B cell (primary cell): ENCODE measurements around the gene ATG4B. TPM values are rescaled to one million over a fixed set of nuclear protein-coding genes. Genes with fewer than 3 reads are reported as not detected.

ENCODE experiments used
- ATAC-seq: fragments of 200-7000 bp; cut with Tn5 transposase; one replicate; pipeline ENCODE4 v1.10.0; 2021; ENCODE audit warnings: low read depth, mild to moderate bottlenecking, moderate number of reproducible peaks, moderate library complexity
- CTCF ChIA-PET: fragments of 350-600 bp; sonication (Branson Sonifier 250); formaldehyde crosslinking; loops from one replicate; lab custom pipeline; 2021; ENCODE audit warnings: antibody characterized with exemption, inconsistent platforms; lab: Charles Lee
- POLR2A ChIA-PET: fragments of 350-600 bp; sonication (Branson Sonifier 250); formaldehyde crosslinking; loops from one replicate; lab custom pipeline; 2021; ENCODE audit warnings: antibody characterized with exemption; lab: Charles Lee
- DNase-seq: peaks from one replicate; pipeline ENCODE4 v3.0.0; 2013
- H2AFZ ChIP-seq: 2 replicates; pipeline ENCODE4 v1.6.1; 2012; ENCODE audit warnings: mild to moderate bottlenecking, low read depth, low read length; ENCODE audit not compliant: insufficient read depth, poor library complexity, severe bottlenecking
- H3K27ac ChIP-seq, 2 donors: 1 replicate in 1 of 2; 2 replicates in 1 of 2; pipeline ENCODE4 v1.5.1; 2012 to 2013; ENCODE audit warnings: low read length in 2 of 2, mild to moderate bottlenecking in 2 of 2, moderate library complexity in 1 of 2
- H3K27me3 ChIP-seq, 4 experiments: fragments of 200-600 bp in 1 of 4; sonication (generic) in 1 of 4; replicated peaks in 1 of 4; 1 replicate in 2 of 4; 2 replicates in 2 of 4; pipeline versions ENCODE4 v1.6.1 to v1.7.0; 2013 to 2016; ENCODE audit warnings: low read length in 3 of 4, mild to moderate bottlenecking in 2 of 4, mixed read lengths in 1 of 4, moderate library complexity in 1 of 4; ENCODE audit not compliant: insufficient read depth in 4 of 4, control insufficient read depth in 3 of 4; ENCODE audit errors: control extremely low read depth in 1 of 4
- H3K36me3 ChIP-seq, 2 experiments: replicated peaks in 1 of 2; 1 replicate in 1 of 2; 2 replicates in 1 of 2; pipeline versions ENCODE4 v1.6.1 to v1.7.1; 2013; ENCODE audit warnings: low read length in 1 of 2; ENCODE audit not compliant: insufficient read depth in 2 of 2, control insufficient read depth in 1 of 2; ENCODE audit errors: control extremely low read depth in 1 of 2, extremely low read depth in 1 of 2
- H3K4me1 ChIP-seq, 2 donors: fragments of 200-600 bp in 1 of 2; sonication (generic) in 1 of 2; 1 replicate in 1 of 2; 2 replicates in 1 of 2; pipeline versions ENCODE4 v1.5.1 to v1.6.1; 2013 to 2017; ENCODE audit warnings: low read length in 2 of 2; ENCODE audit not compliant: control insufficient read depth in 2 of 2, insufficient read depth in 2 of 2
- H3K4me2 ChIP-seq: replicated peaks from 2 replicates; pipeline ENCODE3; 2012; ENCODE audit warnings: mild to moderate bottlenecking, low read depth, low read length; ENCODE audit not compliant: poor library complexity, severe bottlenecking
- H3K4me3 ChIP-seq, 5 experiments: fragments of 200-600 bp in 1 of 5; sonication (generic) in 1 of 5; 1 replicate in 3 of 5; 2 replicates in 2 of 5; pipeline versions ENCODE4 v1.5.1 to v1.7.0; 2011 to 2016; ENCODE audit warnings: low read length in 4 of 5, mild to moderate bottlenecking in 4 of 5, low read depth in 2 of 5, control low read depth in 1 of 5, moderate library complexity in 1 of 5; ENCODE audit not compliant: insufficient read depth in 1 of 5; ENCODE audit errors: control extremely low read depth in 1 of 5, extremely low read depth in 1 of 5
- H3K79me2 ChIP-seq: fragments of 200-600 bp; sonication (generic); one replicate; pipeline ENCODE4 v1.6.0; 2016; ENCODE audit warnings: low read length; ENCODE audit not compliant: control insufficient read depth, insufficient read depth
- H3K9ac ChIP-seq: fragments of 200-600 bp; sonication (generic); 2 replicates; pipeline ENCODE4 v1.6.1; 2017; ENCODE audit warnings: mild to moderate bottlenecking, low read length, moderate library complexity
- H3K9me3 ChIP-seq, 3 donors: one replicate each; pipeline versions ENCODE4 v1.6.1 to v1.7.1; 2013; ENCODE audit warnings: low read length in 2 of 3; ENCODE audit not compliant: control insufficient read depth in 2 of 3, insufficient read depth in 1 of 3; ENCODE audit errors: control extremely low read depth in 1 of 3
- H4K20me1 ChIP-seq: 2 replicates; pipeline ENCODE4 v1.6.0; 2012; ENCODE audit warnings: mild to moderate bottlenecking, low read length; ENCODE audit not compliant: insufficient read depth, control insufficient read depth, poor library complexity, severe bottlenecking
- H3K27ac Mint-ChIP-seq: one replicate; pipeline ENCODE4 v1.8.0; 2021; ENCODE audit warnings: mixed read lengths
- H3K27me3 Mint-ChIP-seq: one replicate; pipeline ENCODE4 v1.8.0; 2021; ENCODE audit warnings: mixed read lengths
- H3K4me1 Mint-ChIP-seq: one replicate; pipeline ENCODE4 v1.8.0; 2021; ENCODE audit warnings: mixed read lengths
- H3K4me3 Mint-ChIP-seq: one replicate; pipeline ENCODE4 v1.8.0; 2021; ENCODE audit warnings: mixed read lengths
- H3K9me3 Mint-ChIP-seq: one replicate; pipeline ENCODE4 v1.8.0; 2022; ENCODE audit warnings: mixed read lengths; ENCODE audit not compliant: insufficient read depth
- CTCF ChIP-seq: fragments of 200-600 bp; IDR thresholded peaks from one replicate; pipeline ENCODE4 v1.8.0; 2022; ENCODE audit warnings: antibody characterized with exemption, mild to moderate bottlenecking
- EZH2 ChIP-seq: IDR thresholded peaks from 2 replicates; pipeline ENCODE4 v1.6.1; 2012; ENCODE audit warnings: borderline replicate concordance, low read depth, mild to moderate bottlenecking, moderate library complexity, low read length; ENCODE audit not compliant: insufficient read depth, poor library complexity, severe bottlenecking
- WGBS: methylation state at CpG from one replicate; pipeline ENCODE4 v1.1.5; 2013; ENCODE audit warnings: missing lambda C conversion rate; ENCODE audit not compliant: insufficient coverage; 5-methylcytosine and 5-hydroxymethylcytosine counted together
- intact Hi-C: fragments of 100-400 bp; cut with micrococcal nuclease; formaldehyde crosslinking; loops from one replicate; pipeline ENCODE4 v1.10.0; 2022
- polyA plus RNA-seq: library from polyadenylated mRNA; depleted of rRNA; stranded (reverse); fragments of >200 nt; gene quantifications from 2 replicates; pipeline ENCODE4 v1.2.3, GENCODE V29; 2012
- total RNA-seq, 2 donors: library from RNA; stranded (reverse); fragments of 120-200 nt in 1 of 2; gene quantifications; 1 replicate in 1 of 2; 2 replicates in 1 of 2; pipeline versions ENCODE4 v1.2.3 to v1.2.4, GENCODE V29; 2013 to 2022

The ATG4B gene
- total and polyA plus RNA-seq, 2 donors (not counting 1 experiment from before 2014, with no cell fraction given), result 130 TPM

GRCh38 chr2:241708879-241709278, 71.4 kb downstream of the ATG4B start:
- H3K79me2 ChIP-seq, result peaks cover 34% of the 10 kb centered on the region
- POLR2A ChIA-PET, result no interaction called here
- peaks cover 0 to 2% of the 10 kb centered on the region in 2 donors for H3K4me1 ChIP-seq
- no peaks in the 10 kb centered on the region for H3K9me3 Mint-ChIP-seq
- no peak overlapping the region for H2AFZ ChIP-seq
- 92% methylated on average over 10 of the region's 10 CpGs for WGBS
- intact Hi-C loops, result no loop called here
- no peak overlapping the region for H3K9ac ChIP-seq
- H3K4me3 Mint-ChIP-seq, result no peak overlapping the region
- H3K27me3 ChIP-seq, result no peaks in the 10 kb centered on the region
- peaks cover 2% of the 10 kb centered on the region for H3K4me1 Mint-ChIP-seq
- H3K36me3 ChIP-seq, result peaks cover 0 to 58% of the 10 kb centered on the region in 2 experiments
- H3K27ac ChIP-seq, result no peak overlapping the region
- DNase-seq (no peak), ATAC-seq (no peak)
- TF ChIP-seq CTCF (no peak), EZH2 (no peak)
- peaks cover 2% of the 10 kb centered on the region for H4K20me1 ChIP-seq
- CTCF ChIA-PET, result no interaction called here
- H3K4me2 ChIP-seq, result no peak overlapping the region
- H3K4me3 ChIP-seq, result no peak overlapping the region
- H3K27ac Mint-ChIP-seq, result no peak overlapping the region
- no peaks in the 10 kb centered on the region for H3K27me3 Mint-ChIP-seq
- H3K9me3 ChIP-seq, result peaks cover 0 to 11% (median 4%) of the 10 kb centered on the region in 3 donors

GRCh38 chr2:241719093-241719492, 81.6 kb downstream of the ATG4B start:
- Histone ChIP-seq H3K27ac (no peak overlapping the region), H3K4me1 (no peaks in the 10 kb centered on the region), H3K79me2 (peaks cover 14% of the 10 kb centered on the region), H4K20me1 (no peaks in the 10 kb centered on the region), H3K9ac (no peak overlapping the region), H3K36me3 (peaks cover 4 to 49% of the 10 kb centered on the region in 2 experiments), H3K9me3 (peaks cover 0 to 16% (median 5%) of the 10 kb centered on the region in 3 donors), H2AFZ (no peak overlapping the region), H3K27me3 (no peaks in the 10 kb centered on the region), H3K4me3 (no peak overlapping the region), H3K4me2 (no peak overlapping the region)
- Mint-ChIP-seq H3K4me3 (no peak overlapping the region), H3K27ac (no peak overlapping the region), H3K9me3 (no peaks in the 10 kb centered on the region), H3K4me1 (no peaks in the 10 kb centered on the region), H3K27me3 (no peaks in the 10 kb centered on the region)
- TF ChIP-seq CTCF (no peak), EZH2 (no peak)
- ATAC-seq (no peak), DNase-seq (no peak)
- CTCF ChIA-PET, result no interaction called here
- 97% methylated on average over 11 of the region's 16 CpGs for WGBS
- POLR2A ChIA-PET, result no interaction called here
- intact Hi-C loops, result no loop called here
